ENCODE measurements around the gene PARM1.

PARM1 gene

GRCh38 chr4:74961230-74961629 is 28.3 kb downstream of the PARM1 start:
- no peak for TF ChIP-seq ZBTB7A (IDR thresholded peaks at IDR 0.05; ENCODE audit: low read depth)
- no peak for TF ChIP-seq CEBPB (IDR thresholded peaks at IDR 0.05)
- TF ChIP-seq USF1 (IDR thresholded peaks at IDR 0.05) = no peak
- no peak for TF ChIP-seq TAF1 (IDR thresholded peaks at IDR 0.05; ENCODE audit: low read depth)
- TF ChIP-seq FOXM1 (IDR thresholded peaks at IDR 0.05; ENCODE audit: borderline replicate concordance, low read depth) = no peak
- no peak for TF ChIP-seq REST (IDR thresholded peaks at IDR 0.05; ENCODE audit: low read depth)
- no peak for TF ChIP-seq NFIC (IDR thresholded peaks at IDR 0.05)
- no peak for TF ChIP-seq RAD21 (IDR thresholded peaks at IDR 0.05; ENCODE audit: low read depth)
- TF ChIP-seq EGR1 (IDR thresholded peaks at IDR 0.05) = no peak
- TF ChIP-seq YY1 (IDR thresholded peaks at IDR 0.05; ENCODE audit: low read depth) = no peak
- TF ChIP-seq EP300 (IDR thresholded peaks at IDR 0.05; ENCODE audit: borderline replicate concordance) = no peak
- no peak for TF ChIP-seq MAX (IDR thresholded peaks at IDR 0.05)
- TF ChIP-seq TEAD4 (IDR thresholded peaks at IDR 0.05) = no peak
- no peak for TF ChIP-seq CREB1 (IDR thresholded peaks at IDR 0.05; ENCODE audit: low read depth)
- no peak for TF ChIP-seq TCF12 (IDR thresholded peaks at IDR 0.05; ENCODE audit: low read depth)

GRCh38 chr4:74962584-74962983 is 29.7 kb downstream of the PARM1 start:
- TF ChIP-seq USF1 (IDR thresholded peaks at IDR 0.05) (no peak), EGR1 (IDR thresholded peaks at IDR 0.05) (no peak), NFIC (IDR thresholded peaks at IDR 0.05) (no peak), TEAD4 (IDR thresholded peaks at IDR 0.05) (no peak), FOXM1 (IDR thresholded peaks at IDR 0.05; ENCODE audit: borderline replicate concordance, low read depth) (no peak), TCF12 (IDR thresholded peaks at IDR 0.05; ENCODE audit: low read depth) (no peak), CREB1 (IDR thresholded peaks at IDR 0.05; ENCODE audit: low read depth) (no peak), YY1 (IDR thresholded peaks at IDR 0.05; ENCODE audit: low read depth) (no peak), EP300 (IDR thresholded peaks at IDR 0.05; ENCODE audit: borderline replicate concordance) (no peak), TAF1 (IDR thresholded peaks at IDR 0.05; ENCODE audit: low read depth) (no peak), ZBTB7A (IDR thresholded peaks at IDR 0.05; ENCODE audit: low read depth) (no peak), RAD21 (IDR thresholded peaks at IDR 0.05; ENCODE audit: low read depth) (no peak), CEBPB (IDR thresholded peaks at IDR 0.05) (no peak), REST (IDR thresholded peaks at IDR 0.05; ENCODE audit: low read depth) (no peak)

GRCh38 chr4:74964311-74964710 is 31.4 kb downstream of the PARM1 start:
- TF ChIP-seq CREB1 (IDR thresholded peaks at IDR 0.05; ENCODE audit: low read depth) = no peak
- no peak for TF ChIP-seq RAD21 (IDR thresholded peaks at IDR 0.05; ENCODE audit: low read depth)
- TF ChIP-seq MAX (IDR thresholded peaks at IDR 0.05) = no peak
- no peak for TF ChIP-seq EGR1 (IDR thresholded peaks at IDR 0.05)
- no peak for TF ChIP-seq YY1 (IDR thresholded peaks at IDR 0.05; ENCODE audit: low read depth)
- no peak for TF ChIP-seq CEBPB (IDR thresholded peaks at IDR 0.05)
- TF ChIP-seq USF1 (IDR thresholded peaks at IDR 0.05) = no peak
- no peak for TF ChIP-seq FOXM1 (IDR thresholded peaks at IDR 0.05; ENCODE audit: borderline replicate concordance, low read depth)
- no peak for TF ChIP-seq REST (IDR thresholded peaks at IDR 0.05; ENCODE audit: low read depth)
- no peak for TF ChIP-seq TEAD4 (IDR thresholded peaks at IDR 0.05)

- TF ChIP-seq CREB1 (IDR thresholded peaks at IDR 0.05; ENCODE audit: low read depth) (no peak), RAD21 (IDR thresholded peaks at IDR 0.05; ENCODE audit: low read depth) (no peak), EP300 (IDR thresholded peaks at IDR 0.05; ENCODE audit: borderline replicate concordance) (no peak), YY1 (IDR thresholded peaks at IDR 0.05; ENCODE audit: low read depth) (no peak), FOXM1 (IDR thresholded peaks at IDR 0.05; ENCODE audit: borderline replicate concordance, low read depth) (no peak), TAF1 (IDR thresholded peaks at IDR 0.05; ENCODE audit: low read depth) (no peak)
Observed at GRCh38 chr4:74967324-74967723, 34.4 kb downstream of the PARM1 start.
